Smooth muscle cell (in vitro differentiated cells): ENCODE results near the gene MAP2K7. TPM values are rescaled to one million over a fixed set of nuclear protein-coding genes. Genes with fewer than 3 reads are reported as not detected.

Experiments used
- DNase-seq: peaks from one replicate; lab custom pipeline; 2025; ENCODE audit not compliant: unreplicated experiment; lab: John Stamatoyannopoulos, UW
- H2AFZ ChIP-seq: fragments of 200-600 bp; sonication (generic); 2 replicates; pipeline ENCODE4 v1.6.0; 2016; ENCODE audit warnings: antibody characterized with exemption, low read depth, mild to moderate bottlenecking
- H3F3A ChIP-seq: fragments of 200-600 bp; sonication (generic); 2 replicates; pipeline ENCODE4 v1.6.0; 2017; ENCODE audit warnings: antibody characterized with exemption, low read depth
- H3K27ac ChIP-seq: fragments of 200-600 bp; sonication (generic); 2 replicates; pipeline ENCODE4 v1.5.1; 2016; ENCODE audit warnings: low read depth, mild to moderate bottlenecking
- H3K27me3 ChIP-seq: fragments of 200-600 bp; sonication (generic); 2 replicates; pipeline ENCODE4 v1.6.1; 2016; ENCODE audit warnings: low read depth, mild to moderate bottlenecking
- H3K36me3 ChIP-seq: fragments of 200-600 bp; sonication (generic); 2 replicates; pipeline ENCODE4 v1.5.1; 2016; ENCODE audit warnings: low read depth
- H3K4me1 ChIP-seq: fragments of 200-600 bp; sonication (generic); 2 replicates; pipeline ENCODE4 v1.5.1; 2016; ENCODE audit warnings: low read depth
- H3K4me2 ChIP-seq: fragments of 200-600 bp; sonication (generic); 2 replicates; pipeline ENCODE4 v1.6.0; 2016; ENCODE audit warnings: mild to moderate bottlenecking
- H3K4me3 ChIP-seq: fragments of 200-600 bp; sonication (generic); 2 replicates; pipeline ENCODE4 v1.5.1; 2016; ENCODE audit warnings: mild to moderate bottlenecking
- H3K79me2 ChIP-seq: fragments of 200-600 bp; sonication (generic); 2 replicates; pipeline ENCODE4 v1.6.0; 2016; ENCODE audit warnings: low read depth, mild to moderate bottlenecking
- H3K9ac ChIP-seq: fragments of 200-600 bp; sonication (generic); 2 replicates; pipeline ENCODE4 v1.6.0; 2016; ENCODE audit warnings: low read depth
- H3K9me3 ChIP-seq: fragments of 200-600 bp; sonication (generic); replicated peaks from 2 replicates; pipeline ENCODE4 v1.5.1; 2016; ENCODE audit warnings: low read depth
- H4K20me1 ChIP-seq: fragments of 200-600 bp; sonication (generic); 2 replicates; pipeline ENCODE4 v1.6.0; 2016; ENCODE audit warnings: low read depth
- WGBS: methylation state at CpG from one replicate; pipeline ENCODE4 v1.1.7; 2016; ENCODE audit warnings: low lambda C conversion rate; 5-methylcytosine and 5-hydroxymethylcytosine counted together
- polyA plus RNA-seq: library from polyadenylated mRNA; unstranded; fragments of >200 nt; fragmentation: Nextera tagmentation; extraction: Ambion mirVana; gene quantifications from 2 replicates; pipeline ENCODE4 v1.2.1, GENCODE V29; 2016
- total RNA-seq: library from RNA; depleted of rRNA; stranded (reverse); fragments of >200 nt; gene quantifications from 2 replicates; pipeline ENCODE4 v1.2.3, GENCODE V29; 2014
- TF ChIP-seq, protein P1 (sequence below): fragments of 200-600 bp; sonication (generic); IDR thresholded peaks from 2 replicates; pipeline ENCODE4 v1.5.1; 2017; ENCODE audit warnings: borderline replicate concordance, mild to moderate bottlenecking, antibody characterized with exemption; ENCODE audit not compliant: insufficient read depth, poor library complexity, severe bottlenecking

MAP2K7 gene
- total and polyA plus RNA-seq, 2 experiments from 2014 or later: 6.7 to 9.2 TPM

DNA sequence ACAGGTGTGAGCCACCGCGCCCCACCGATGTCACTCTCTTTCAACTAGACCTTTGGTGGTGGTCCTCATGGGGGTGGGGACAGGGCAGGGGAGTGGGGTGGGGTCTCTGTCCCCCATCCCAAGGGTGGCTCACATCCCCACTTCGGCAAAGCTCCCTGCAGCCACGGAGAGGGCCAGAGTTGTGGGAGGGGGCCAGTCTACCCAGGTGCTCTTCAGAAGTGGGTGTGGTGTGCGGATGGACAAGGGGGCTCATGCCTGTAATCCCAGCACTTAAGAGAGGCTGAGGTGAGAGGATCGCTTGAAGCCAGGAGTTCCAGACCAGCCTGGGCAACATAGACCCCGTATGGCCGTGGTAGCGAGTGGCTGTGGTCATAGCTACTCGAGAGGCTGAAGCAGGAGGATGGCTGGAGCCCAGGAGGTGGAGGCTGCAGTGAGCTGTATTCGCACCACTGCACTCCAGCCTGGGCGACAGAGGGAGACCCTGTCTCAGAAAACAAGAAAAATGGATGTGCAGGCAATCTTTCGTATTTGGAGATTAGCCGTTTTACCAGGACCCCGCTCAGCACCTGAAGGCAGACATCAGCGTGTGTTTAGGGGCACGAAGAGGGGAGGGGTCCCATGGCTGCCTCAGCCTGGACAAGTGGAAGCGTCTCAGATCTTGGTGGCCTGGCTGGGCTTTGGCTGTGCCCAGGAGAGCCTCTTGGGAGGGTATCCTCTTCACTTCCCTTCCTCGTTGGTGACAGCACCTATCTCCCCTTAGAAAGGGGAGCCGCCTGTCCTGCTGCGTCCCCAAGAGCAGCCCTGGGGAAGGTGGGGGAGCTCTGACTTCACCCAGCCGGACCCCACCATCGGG is 11.8 kb downstream of the MAP2K7 start:
- Histone ChIP-seq H3K4me2 (peak overlapping the region; percentile 98), H3K9ac (peak overlapping the region; percentile 22), H3K9me3 (no peaks in the 10 kb centered on the region), H3K4me3 (peak overlapping the region; percentile 60), H3K79me2 (no peaks in the 10 kb centered on the region), H3K36me3 (no peaks in the 10 kb centered on the region), H2AFZ (no peak overlapping the region), H3K27ac (no peak overlapping the region), H3F3A (peaks cover 7% of the 10 kb centered on the region), H4K20me1 (peaks cover under 1% of the 10 kb centered on the region), H3K27me3 (no peaks in the 10 kb centered on the region), H3K4me1 (peaks cover 15% of the 10 kb centered on the region)
- DNase-seq: no peak
- TF ChIP-seq, protein P1, sequence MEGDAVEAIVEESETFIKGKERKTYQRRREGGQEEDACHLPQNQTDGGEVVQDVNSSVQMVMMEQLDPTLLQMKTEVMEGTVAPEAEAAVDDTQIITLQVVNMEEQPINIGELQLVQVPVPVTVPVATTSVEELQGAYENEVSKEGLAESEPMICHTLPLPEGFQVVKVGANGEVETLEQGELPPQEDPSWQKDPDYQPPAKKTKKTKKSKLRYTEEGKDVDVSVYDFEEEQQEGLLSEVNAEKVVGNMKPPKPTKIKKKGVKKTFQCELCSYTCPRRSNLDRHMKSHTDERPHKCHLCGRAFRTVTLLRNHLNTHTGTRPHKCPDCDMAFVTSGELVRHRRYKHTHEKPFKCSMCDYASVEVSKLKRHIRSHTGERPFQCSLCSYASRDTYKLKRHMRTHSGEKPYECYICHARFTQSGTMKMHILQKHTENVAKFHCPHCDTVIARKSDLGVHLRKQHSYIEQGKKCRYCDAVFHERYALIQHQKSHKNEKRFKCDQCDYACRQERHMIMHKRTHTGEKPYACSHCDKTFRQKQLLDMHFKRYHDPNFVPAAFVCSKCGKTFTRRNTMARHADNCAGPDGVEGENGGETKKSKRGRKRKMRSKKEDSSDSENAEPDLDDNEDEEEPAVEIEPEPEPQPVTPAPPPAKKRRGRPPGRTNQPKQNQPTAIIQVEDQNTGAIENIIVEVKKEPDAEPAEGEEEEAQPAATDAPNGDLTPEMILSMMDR: no peak
- 66% methylated on average over 22 of the region's 24 CpGs for WGBS

DNA sequence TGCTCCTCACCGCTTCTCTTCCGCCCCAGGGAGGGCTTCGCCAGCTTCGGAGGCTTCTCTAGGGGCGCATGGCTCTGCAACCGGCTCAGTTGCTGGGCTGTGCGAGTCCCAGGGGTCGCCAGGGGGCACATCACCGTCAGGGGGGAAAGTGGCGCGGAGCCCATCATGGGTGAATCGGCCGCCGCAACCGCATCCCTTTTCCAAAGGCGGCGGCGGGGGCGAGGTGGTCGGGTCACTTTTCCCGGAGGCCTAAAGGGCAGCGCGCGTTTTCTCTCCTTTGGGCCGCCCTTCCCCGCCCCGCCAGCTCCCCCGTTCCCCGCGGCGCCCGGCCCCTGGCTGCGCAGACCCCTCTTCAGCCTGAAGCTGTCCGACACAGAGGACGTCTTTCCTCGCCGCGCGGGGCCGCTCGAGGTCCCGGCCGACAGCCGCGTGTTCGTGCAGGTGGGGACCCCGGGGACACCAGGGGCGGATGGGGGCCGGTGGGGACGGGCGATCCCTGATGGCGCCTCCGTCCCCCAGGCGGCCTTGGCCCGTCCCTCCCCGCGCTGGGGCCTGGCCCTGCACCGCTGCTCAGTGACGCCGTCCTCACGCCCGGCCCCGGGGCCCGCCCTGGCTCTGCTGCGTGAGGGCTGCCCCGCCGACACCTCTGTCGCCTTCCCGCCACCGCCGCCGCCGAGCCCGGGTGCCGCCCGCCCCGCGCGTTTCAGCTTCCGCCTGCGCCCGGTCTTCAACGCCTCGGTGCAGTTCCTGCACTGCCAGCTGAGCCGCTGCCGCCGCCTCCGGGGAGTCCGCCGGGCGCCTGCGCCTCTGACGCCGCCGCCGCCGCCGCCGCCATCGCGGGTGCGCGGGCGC is 12.7 kb downstream of the MAP2K7 start:
- H3F3A ChIP-seq: peaks cover 7% of the 10 kb centered on the region
- no peaks in the 10 kb centered on the region for H3K79me2 ChIP-seq
- H3K9ac ChIP-seq: peak overlapping the region; percentile 22
- H2AFZ ChIP-seq: peak overlapping the region; percentile 30
- peaks cover 15% of the 10 kb centered on the region for H3K4me1 ChIP-seq
- 1% methylated on average over 38 of the region's 104 CpGs for WGBS
- no peaks in the 10 kb centered on the region for H3K36me3 ChIP-seq
- H3K27ac ChIP-seq: peak overlapping the region; percentile 28
- peaks cover 3% of the 10 kb centered on the region for H4K20me1 ChIP-seq
- peak overlapping the region; percentile 98 for H3K4me2 ChIP-seq
- peak; percentile 27 for DNase-seq
- TF ChIP-seq, protein P1: no peak
- H3K4me3 ChIP-seq: peak overlapping the region; percentile 60
- no peaks in the 10 kb centered on the region for H3K27me3 ChIP-seq
- no peaks in the 10 kb centered on the region for H3K9me3 ChIP-seq

DNA sequence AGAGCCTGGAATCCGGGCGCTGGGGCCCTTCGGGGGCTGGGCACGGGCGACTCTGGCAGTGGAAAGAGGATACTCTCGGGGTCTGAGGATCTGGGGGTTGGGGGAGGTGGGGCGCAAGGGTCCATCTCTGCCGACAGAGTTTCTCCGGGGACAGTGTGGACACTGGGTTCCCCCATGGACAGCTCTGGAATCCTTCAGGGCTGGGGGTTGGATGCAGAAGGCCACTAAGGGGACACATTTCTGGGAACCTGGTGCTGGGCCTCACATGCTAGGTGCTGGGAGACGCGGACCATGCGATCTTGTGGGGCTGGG is 13.2 kb downstream of the MAP2K7 start:
- Histone ChIP-seq H3K9ac (peak overlapping the region; percentile 35), H3K4me1 (peaks cover 15% of the 10 kb centered on the region), H3K27me3 (no peaks in the 10 kb centered on the region), H3K79me2 (no peaks in the 10 kb centered on the region), H3K4me2 (peak overlapping the region; percentile 98), H3K4me3 (peak overlapping the region; percentile 60), H2AFZ (peak overlapping the region; percentile 30), H3F3A (peaks cover 7% of the 10 kb centered on the region), H3K9me3 (no peaks in the 10 kb centered on the region), H3K27ac (peak overlapping the region; percentile 28), H4K20me1 (peaks cover 6% of the 10 kb centered on the region), H3K36me3 (no peaks in the 10 kb centered on the region)
- no peak for DNase-seq
- 7% methylated on average over 12 of the region's 12 CpGs for WGBS
- TF ChIP-seq, protein P1: no peak
